Measurements from ENCODE around the gene NFYC. TPM values are rescaled to one million over a fixed set of nuclear protein-coding genes. Genes with fewer than 3 reads are reported as not detected.

The NFYC gene
- total RNA-seq, 1 donor, result 24.2 TPM

- H3K79me2 ChIP-seq (ENCODE audit: insufficient read depth, low read length), result no peaks in the 10 kb centered on the region
- no peak for TF ChIP-seq CTCF (IDR thresholded peaks at IDR 0.05; ENCODE audit: extremely low read depth, low read depth, low read length)
Observed at GRCh38 chr1:40648928-40649591, 42.4 kb upstream of the NFYC start.

GRCh38 chr1:40649592-40649930, 41.9 kb upstream of the NFYC start:
- Histone ChIP-seq H2AFZ (ENCODE audit: low read length) (no peak overlapping the region), H3K9me3 (ENCODE audit: low read depth, low read length) (no peaks in the 10 kb centered on the region), H3K4me1 (ENCODE audit: insufficient read depth, low read length) (peaks cover 7% of the 10 kb centered on the region), H3K27ac (ENCODE audit: low read depth, low read length) (no peak overlapping the region), H3K4me3 (ENCODE audit: insufficient read depth, low read length) (no peak overlapping the region), H4K20me1 (ENCODE audit: insufficient read depth, low read length) (no peaks in the 10 kb centered on the region), H3K4me2 (ENCODE audit: insufficient read depth, low read length) (no peak overlapping the region), H3K36me3 (ENCODE audit: insufficient read depth, low read length) (no peaks in the 10 kb centered on the region), H3K27me3 (ENCODE audit: insufficient read depth, low read length) (peaks cover 30% of the 10 kb centered on the region), H3K79me2 (ENCODE audit: insufficient read depth, low read length) (no peaks in the 10 kb centered on the region)
- DNase-seq (ENCODE audit: insufficient read length, low spot score, missing footprints), result peak; percentile 46
- TF ChIP-seq CTCF (IDR thresholded peaks at IDR 0.05; ENCODE audit: extremely low read depth, low read depth, low read length), result no peak

More at GRCh38 chr1:40648928-40649591, 42.4 kb upstream of the NFYC start:
- peak; percentile 37 for DNase-seq (ENCODE audit: insufficient read length, low spot score, missing footprints)
- Histone ChIP-seq H2AFZ (ENCODE audit: low read length) (no peak overlapping the region), H3K36me3 (ENCODE audit: insufficient read depth, low read length) (no peaks in the 10 kb centered on the region), H3K4me2 (ENCODE audit: insufficient read depth, low read length) (no peak overlapping the region), H3K27me3 (ENCODE audit: insufficient read depth, low read length) (peaks cover 28% of the 10 kb centered on the region), H3K4me1 (ENCODE audit: insufficient read depth, low read length) (peaks cover 7% of the 10 kb centered on the region), H3K27ac (ENCODE audit: low read depth, low read length) (no peak overlapping the region), H3K4me3 (ENCODE audit: insufficient read depth, low read length) (no peak overlapping the region), H3K9me3 (ENCODE audit: low read depth, low read length) (no peaks in the 10 kb centered on the region), H4K20me1 (ENCODE audit: insufficient read depth, low read length) (no peaks in the 10 kb centered on the region)

GRCh38 chr1:40650075-40650474, 41.4 kb upstream of the NFYC start:
- H4K20me1 ChIP-seq (ENCODE audit: insufficient read depth, low read length), result no peaks in the 10 kb centered on the region
- H3K4me1 ChIP-seq (ENCODE audit: insufficient read depth, low read length), result peaks cover 7% of the 10 kb centered on the region
- H3K27ac ChIP-seq (ENCODE audit: low read depth, low read length), result no peak overlapping the region
- no peaks in the 10 kb centered on the region for H3K36me3 ChIP-seq (ENCODE audit: insufficient read depth, low read length)
- no peak overlapping the region for H3K4me2 ChIP-seq (ENCODE audit: insufficient read depth, low read length)
- no peaks in the 10 kb centered on the region for H3K79me2 ChIP-seq (ENCODE audit: insufficient read depth, low read length)
- peak; percentile 35 for TF ChIP-seq CTCF (IDR thresholded peaks at IDR 0.05; ENCODE audit: extremely low read depth, low read depth, low read length)
- peak; percentile 45 for DNase-seq (ENCODE audit: insufficient read length, low spot score, missing footprints)
- no peak overlapping the region for H3K4me3 ChIP-seq (ENCODE audit: insufficient read depth, low read length)
- H2AFZ ChIP-seq (ENCODE audit: low read length), result no peak overlapping the region
- peaks cover 35% of the 10 kb centered on the region for H3K27me3 ChIP-seq (ENCODE audit: insufficient read depth, low read length)
- no peaks in the 10 kb centered on the region for H3K9me3 ChIP-seq (ENCODE audit: low read depth, low read length)

GRCh38 chr1:40651138-40651857, 40.2 kb upstream of the NFYC start:
- no peak overlapping the region for H3K4me2 ChIP-seq (ENCODE audit: insufficient read depth, low read length)
- no peak for TF ChIP-seq CTCF (IDR thresholded peaks at IDR 0.05; ENCODE audit: extremely low read depth, low read depth, low read length)
- H3K4me3 ChIP-seq (ENCODE audit: insufficient read depth, low read length), result no peak overlapping the region
- H3K36me3 ChIP-seq (ENCODE audit: insufficient read depth, low read length), result no peaks in the 10 kb centered on the region
- no peak overlapping the region for H3K27ac ChIP-seq (ENCODE audit: low read depth, low read length)
- peak; percentile 47 for DNase-seq (ENCODE audit: insufficient read length, low spot score, missing footprints)
- H3K4me1 ChIP-seq (ENCODE audit: insufficient read depth, low read length), result peaks cover 4% of the 10 kb centered on the region
- peaks cover 38% of the 10 kb centered on the region for H3K27me3 ChIP-seq (ENCODE audit: insufficient read depth, low read length)
- no peaks in the 10 kb centered on the region for H4K20me1 ChIP-seq (ENCODE audit: insufficient read depth, low read length)
- H3K9me3 ChIP-seq (ENCODE audit: low read depth, low read length), result no peaks in the 10 kb centered on the region
- H2AFZ ChIP-seq (ENCODE audit: low read length), result no peak overlapping the region
- no peaks in the 10 kb centered on the region for H3K79me2 ChIP-seq (ENCODE audit: insufficient read depth, low read length)
